BLaER1 treated with 17β-estradiol and CSF1 and Interleukin-3, amounts not matched to agents 10 nM and 100 nM (cell line): ENCODE measurements around the gene TEPSIN.
A peak's percentile ranks its signal among the peaks of the same experiment; 100 is the strongest.

Experiments used
- H3K27ac ChIP-seq, 11 experiments: shearing (Covaris generic); formaldehyde crosslinking; 2 replicates each; pipeline ENCODE4 v1.8.1; 2022
- H3K27me3 ChIP-seq, 11 experiments: shearing (Covaris generic); formaldehyde crosslinking; 2 replicates each; pipeline ENCODE4 v1.8.1; 2022
- H3K36me3 ChIP-seq, 11 experiments: shearing (Covaris generic); formaldehyde crosslinking; 2 replicates each; pipeline ENCODE4 v1.8.1; 2022
- H3K4me1 ChIP-seq, 10 experiments: shearing (Covaris generic); formaldehyde crosslinking; 2 replicates each; pipeline ENCODE4 v1.8.1; 2022
- H3K4me2 ChIP-seq, 11 experiments: shearing (Covaris generic); formaldehyde crosslinking; 2 replicates each; pipeline ENCODE4 v1.8.1; 2022
- H3K4me3 ChIP-seq, 10 experiments: shearing (Covaris generic); formaldehyde crosslinking; 2 replicates each; pipeline ENCODE4 v1.8.1; 2022
- H3K9ac ChIP-seq, 11 experiments: shearing (Covaris generic); formaldehyde crosslinking; 2 replicates each; pipeline ENCODE4 v1.8.1; 2022
- H3K9me3 ChIP-seq, 11 experiments: shearing (Covaris generic); formaldehyde crosslinking; replicated peaks in 1 of 11; 2 replicates each; pipeline ENCODE4 v1.8.1; 2022
- H4K20me1 ChIP-seq, 11 experiments: shearing (Covaris generic); formaldehyde crosslinking; 2 replicates each; pipeline ENCODE4 v1.8.1; 2022
- Cebpa-rat ChIP-seq, 11 experiments: shearing (Covaris generic); IDR thresholded peaks; 2 replicates each; pipeline ENCODE4 v1.8.1; 2022

The TEPSIN gene

DNA sequence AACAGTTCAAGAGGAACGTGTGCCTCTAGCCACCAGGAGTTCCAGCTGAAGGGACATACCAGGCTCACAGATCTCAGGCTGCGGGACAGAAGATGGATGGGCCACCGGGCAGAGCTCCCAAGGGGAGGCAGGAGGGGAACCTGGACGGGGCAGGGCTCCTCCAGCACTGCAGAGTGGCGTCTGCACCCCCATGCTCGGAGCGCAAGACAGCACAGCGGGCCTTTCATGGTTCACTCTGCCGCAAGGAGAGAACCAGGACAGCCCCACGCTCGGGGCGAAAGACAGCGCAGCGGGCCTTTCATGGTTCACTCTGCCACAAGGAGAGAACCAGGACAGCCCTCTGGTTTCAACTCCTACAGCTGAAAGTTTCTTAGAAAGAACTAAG, 35.6 kb upstream of the TEPSIN start:
- no peaks in the 10 kb centered on the region for H3K27me3 ChIP-seq
- H3K4me2 ChIP-seq = no peak overlapping the region
- no peak overlapping the region for H3K4me3 ChIP-seq
- H3K4me1 ChIP-seq = peaks cover 18 to 31% (median 28%) of the 10 kb centered on the region in 10 experiments
- no peak for TF ChIP-seq Cebpa-rat (IDR thresholded peaks at IDR 0.05)
- 0 out of 22 replicates have a peak overlapping the region, but pooled peaks of 1 of the 11 experiments have one; percentile 9 for H3K9ac ChIP-seq
- H3K27ac ChIP-seq = no peak overlapping the region
- peaks cover 84 to 100% (median 95%) of the 10 kb centered on the region in 11 experiments for H3K36me3 ChIP-seq
- H4K20me1 ChIP-seq = peaks cover 0 to 62% (median 14%) of the 10 kb centered on the region in 11 experiments; a peak in 11 of 22 replicates
- no peaks in the 10 kb centered on the region for H3K9me3 ChIP-seq

DNA sequence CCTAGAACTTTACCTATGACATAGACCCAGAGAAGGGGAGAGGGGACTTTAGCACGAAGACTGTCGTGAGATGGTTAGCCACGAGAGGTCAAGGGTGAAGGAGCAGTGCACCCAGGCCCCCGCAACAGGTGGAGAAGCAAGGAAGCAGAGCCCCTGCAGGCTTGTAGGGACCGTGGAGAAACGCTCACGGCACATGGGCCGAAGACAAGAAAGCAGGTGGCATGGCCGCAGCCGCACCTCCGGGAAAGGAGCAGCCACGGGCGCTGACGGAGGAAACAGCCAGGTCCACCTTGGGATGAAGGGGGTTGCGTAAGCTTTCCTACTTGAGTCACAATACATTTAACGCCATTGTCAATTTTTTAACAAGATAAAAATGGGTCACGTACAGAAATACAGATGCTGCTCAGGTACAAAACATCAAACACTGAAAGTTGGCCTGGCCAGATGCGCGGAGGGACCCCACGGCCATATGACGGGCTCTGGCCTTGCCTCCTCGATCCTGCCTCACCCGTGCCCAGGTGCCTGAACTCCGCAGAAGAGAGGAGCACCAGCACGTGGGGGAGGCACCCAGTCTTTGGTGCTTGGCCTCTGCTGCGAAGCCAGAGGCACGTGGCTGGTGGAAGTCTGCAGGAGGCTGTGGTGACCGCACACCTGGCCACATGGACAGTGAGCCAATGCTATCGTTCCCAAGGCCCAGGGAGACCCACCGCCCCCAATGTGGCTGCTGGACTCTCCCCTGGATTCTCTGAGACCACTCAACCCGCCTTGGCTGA, 35.0 kb upstream of the TEPSIN start:
- no peak for TF ChIP-seq Cebpa-rat (IDR thresholded peaks at IDR 0.05)
- Histone ChIP-seq H3K27me3 (no peaks in the 10 kb centered on the region), H3K9ac (0 out of 22 replicates have a peak overlapping the region, but pooled peaks of 1 of the 11 experiments have one; percentile 9), H4K20me1 (peaks cover 0 to 58% (median 8%) of the 10 kb centered on the region in 11 experiments; a peak in 11 of 22 replicates), H3K9me3 (no peaks in the 10 kb centered on the region), H3K4me3 (no peak overlapping the region), H3K36me3 (peaks cover 84 to 100% (median 95%) of the 10 kb centered on the region in 11 experiments), H3K27ac (no peak overlapping the region), H3K4me2 (peak overlapping the region in 2 of 11 experiments; percentile 32 to 50; a peak in 1 of 22 replicates), H3K4me1 (peaks cover 18 to 31% (median 28%) of the 10 kb centered on the region in 10 experiments)

DNA sequence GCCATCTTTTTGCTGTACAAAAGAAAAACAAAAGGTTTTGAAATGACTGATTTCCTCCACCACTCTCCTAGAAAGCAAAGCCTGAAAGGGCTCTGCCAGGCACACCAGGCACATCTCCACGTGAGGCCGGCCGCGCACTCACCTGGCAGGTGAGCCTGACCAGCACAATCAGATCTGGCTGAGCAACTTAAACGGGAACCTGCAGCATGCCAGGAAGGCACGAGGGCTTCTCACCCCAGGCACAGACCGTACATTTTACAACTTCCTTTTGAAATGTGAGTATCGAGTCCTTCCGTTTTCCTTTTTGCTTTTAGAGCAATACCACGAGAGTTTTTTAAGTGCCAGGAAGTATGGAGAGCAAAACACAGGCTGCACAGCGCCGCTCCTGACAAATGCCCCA, 33.8 kb upstream of the TEPSIN start:
- H3K9ac ChIP-seq = peak overlapping the region in 2 of 11 experiments; percentile 19 to 35; a peak in 3 of 22 replicates
- H3K9me3 ChIP-seq = no peaks in the 10 kb centered on the region
- H4K20me1 ChIP-seq = peaks cover 0 to 54% (median 6%) of the 10 kb centered on the region in 11 experiments; a peak in 12 of 22 replicates
- H3K27ac ChIP-seq = peak overlapping the region in 4 of 11 experiments; percentile 18 to 35 (median 30); a peak in 5 of 22 replicates
- TF ChIP-seq Cebpa-rat (IDR thresholded peaks at IDR 0.05) = no peak
- no peak overlapping the region for H3K4me3 ChIP-seq
- peaks cover 20 to 39% (median 33%) of the 10 kb centered on the region in 10 experiments for H3K4me1 ChIP-seq
- no peaks in the 10 kb centered on the region for H3K27me3 ChIP-seq
- peak overlapping the region in 9 of 11 experiments; percentile 6 to 53 (median 32); a peak in 12 of 22 replicates for H3K4me2 ChIP-seq
- H3K36me3 ChIP-seq = peaks cover 82 to 100% (median 92%) of the 10 kb centered on the region in 11 experiments

DNA sequence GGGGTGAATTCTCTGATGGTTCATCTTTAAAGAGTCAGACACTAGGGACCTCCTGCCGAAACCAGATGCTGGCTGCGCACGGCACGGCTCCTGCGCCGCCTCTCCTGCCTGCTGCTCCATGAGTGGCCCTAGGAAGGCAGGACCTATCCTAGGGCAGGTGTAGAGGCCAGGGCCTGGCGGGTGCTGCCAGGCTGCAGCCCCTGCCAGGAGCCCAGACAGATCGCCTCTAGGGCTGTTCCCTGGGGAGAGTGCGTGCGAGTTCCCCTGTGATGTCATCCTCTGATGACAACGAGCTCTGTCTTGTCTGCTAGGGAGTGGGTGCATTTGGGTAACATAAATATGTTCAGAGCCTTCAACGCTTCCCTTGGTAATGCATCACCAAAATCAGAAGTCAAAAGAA, 32.4 kb upstream of the TEPSIN start:
- Histone ChIP-seq H4K20me1 (peaks cover 0 to 49% (median 6%) of the 10 kb centered on the region in 11 experiments; a peak in 12 of 22 replicates), H3K4me1 (peaks cover 28 to 50% (median 41%) of the 10 kb centered on the region in 10 experiments), H3K9ac (no peak overlapping the region), H3K27me3 (no peaks in the 10 kb centered on the region), H3K4me3 (no peak overlapping the region), H3K27ac (no peak overlapping the region), H3K36me3 (peaks cover 73 to 100% (median 87%) of the 10 kb centered on the region in 11 experiments), H3K4me2 (peak overlapping the region in 2 of 11 experiments; percentile 12 to 29; a peak in 2 of 22 replicates), H3K9me3 (no peaks in the 10 kb centered on the region)
- no peak for TF ChIP-seq Cebpa-rat (IDR thresholded peaks at IDR 0.05)

DNA sequence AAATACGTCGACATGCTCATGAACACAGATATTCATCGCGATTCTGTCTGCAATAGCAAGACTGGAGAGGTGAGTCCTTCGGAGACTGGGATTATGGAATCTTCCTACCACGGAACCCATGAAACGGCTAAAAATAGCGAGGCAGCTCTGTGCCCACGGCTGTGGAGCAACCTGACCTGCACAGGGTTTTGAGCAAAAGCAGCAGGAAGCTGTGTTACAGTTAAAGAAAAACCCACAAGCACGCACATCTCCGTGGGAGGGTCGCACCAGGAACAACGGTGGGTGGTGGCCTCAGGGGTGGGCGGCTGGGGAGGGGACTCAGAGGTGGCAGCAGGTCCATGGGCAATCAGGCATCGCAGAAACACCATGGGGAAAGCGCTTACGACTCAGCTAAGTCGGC, 31.4 kb upstream of the TEPSIN start:
- Histone ChIP-seq H3K27ac (no peak overlapping the region), H3K36me3 (peaks cover 73 to 100% (median 88%) of the 10 kb centered on the region in 11 experiments), H3K9me3 (no peaks in the 10 kb centered on the region), H3K27me3 (no peaks in the 10 kb centered on the region), H3K9ac (no peak overlapping the region), H3K4me1 (peaks cover 29 to 51% (median 45%) of the 10 kb centered on the region in 10 experiments), H3K4me3 (no peak overlapping the region), H4K20me1 (peaks cover 0 to 58% (median 6%) of the 10 kb centered on the region in 11 experiments; a peak in 12 of 22 replicates), H3K4me2 (peak overlapping the region in 5 of 11 experiments; percentile 0 to 29 (median 18); a peak in 3 of 22 replicates)
- no peak for TF ChIP-seq Cebpa-rat (IDR thresholded peaks at IDR 0.05)

DNA sequence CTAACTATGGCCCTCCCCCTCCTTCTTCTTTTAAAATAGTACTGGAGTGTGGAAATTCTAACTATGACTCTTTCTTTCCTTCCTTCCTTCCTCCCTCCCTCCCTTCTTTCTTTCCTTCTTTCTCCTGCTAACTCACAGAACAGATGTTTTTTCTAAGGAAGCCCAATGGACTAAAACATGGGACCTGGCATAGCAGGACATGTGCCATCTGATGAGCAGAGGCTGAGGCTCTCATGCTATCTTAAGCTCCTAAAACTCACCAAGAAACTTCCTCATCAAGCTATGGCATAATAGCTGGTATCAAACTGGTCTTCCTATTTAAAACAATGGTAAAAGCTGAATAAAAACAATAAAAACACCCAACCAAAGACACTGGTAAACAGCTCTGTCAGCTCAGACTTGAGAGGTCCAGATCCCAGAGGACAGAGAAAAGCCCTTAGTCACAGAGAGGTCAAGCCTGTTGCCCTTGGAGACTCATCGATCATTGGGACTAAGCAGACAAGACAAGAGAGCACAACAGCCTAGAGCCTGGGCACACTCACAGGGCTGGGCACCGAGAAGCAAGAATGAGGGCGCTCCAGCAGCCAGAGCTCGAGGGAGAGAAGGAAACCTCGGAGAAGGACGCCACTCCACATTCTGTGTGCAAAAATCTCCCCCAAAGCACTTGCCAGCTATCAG, 28.7 kb upstream of the TEPSIN start:
- peaks cover 0 to 62% (median 23%) of the 10 kb centered on the region in 11 experiments; a peak in 14 of 22 replicates for H4K20me1 ChIP-seq
- peaks cover 75 to 100% (median 88%) of the 10 kb centered on the region in 11 experiments for H3K36me3 ChIP-seq
- TF ChIP-seq Cebpa-rat (IDR thresholded peaks at IDR 0.05) = no peak
- peak overlapping the region in 4 of 11 experiments; percentile 10 to 44 (median 32); a peak in 5 of 22 replicates for H3K27ac ChIP-seq
- H3K27me3 ChIP-seq = no peaks in the 10 kb centered on the region
- H3K4me1 ChIP-seq = peaks cover 17 to 41% (median 37%) of the 10 kb centered on the region in 10 experiments
- no peaks in the 10 kb centered on the region for H3K9me3 ChIP-seq
- peak overlapping the region; percentile 3 to 62 (median 49); a peak in 20 of 22 replicates for H3K4me2 ChIP-seq
- H3K4me3 ChIP-seq = no peak overlapping the region
- 0 out of 22 replicates have a peak overlapping the region, but pooled peaks of 2 of the 11 experiments have one; percentile 11 to 27 for H3K9ac ChIP-seq

DNA sequence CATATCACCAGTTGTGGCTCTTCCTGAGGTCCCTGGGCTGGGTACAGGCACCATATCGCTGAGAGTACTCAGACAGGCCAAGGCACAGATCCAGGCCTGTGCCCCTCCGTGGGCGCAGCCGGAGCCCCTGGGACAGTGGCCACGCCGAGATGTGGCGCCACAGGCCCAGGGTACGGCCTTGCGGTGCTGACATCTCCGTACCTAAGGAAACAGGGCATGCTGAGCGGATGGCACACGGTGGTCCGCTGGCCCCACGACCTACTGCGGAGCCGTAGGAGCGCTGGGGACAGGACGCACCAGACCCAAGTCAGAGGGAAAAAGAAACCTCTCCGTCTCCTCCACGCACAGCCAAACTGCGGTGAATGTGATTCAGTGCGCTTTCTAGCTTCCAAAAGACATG, 26.7 kb upstream of the TEPSIN start:
- H3K36me3 ChIP-seq = peaks cover 69 to 100% (median 87%) of the 10 kb centered on the region in 11 experiments
- H3K4me3 ChIP-seq = no peak overlapping the region
- no peak overlapping the region for H3K4me2 ChIP-seq
- TF ChIP-seq Cebpa-rat (IDR thresholded peaks at IDR 0.05) = no peak
- H3K9ac ChIP-seq = no peak overlapping the region
- peaks cover 17 to 72% (median 37%) of the 10 kb centered on the region in 11 experiments for H4K20me1 ChIP-seq
- H3K4me1 ChIP-seq = peaks cover 22 to 48% (median 41%) of the 10 kb centered on the region in 10 experiments
- H3K27me3 ChIP-seq = no peaks in the 10 kb centered on the region
- H3K27ac ChIP-seq = peak overlapping the region in 1 of 11 experiments; percentile 4; a peak in 1 of 22 replicates
- no peaks in the 10 kb centered on the region for H3K9me3 ChIP-seq

DNA sequence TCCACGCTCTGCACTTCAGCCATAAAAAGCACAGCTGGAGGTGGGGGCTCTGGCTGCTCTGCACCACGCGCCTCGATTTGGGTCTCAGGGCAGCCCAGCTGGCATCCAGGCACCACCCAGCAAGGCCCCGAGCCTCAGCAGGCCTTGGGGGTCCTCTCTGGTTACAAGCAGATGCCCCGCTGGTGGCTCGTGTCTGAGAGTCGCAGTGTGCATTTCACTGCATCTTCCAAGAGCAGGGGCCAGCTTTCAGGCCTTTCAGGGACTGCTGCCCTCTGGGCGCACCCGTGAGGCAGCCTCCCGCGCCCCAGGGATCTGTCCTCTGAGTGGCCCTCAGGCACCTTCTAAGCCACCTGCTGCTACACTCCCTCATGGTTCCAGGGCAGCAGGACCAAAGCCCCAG, 25.8 kb upstream of the TEPSIN start:
- Histone ChIP-seq H3K27me3 (peaks cover 0 to 6% (median 0%) of the 10 kb centered on the region in 11 experiments; a peak in 1 of 22 replicates), H4K20me1 (peaks cover 26 to 78% (median 46%) of the 10 kb centered on the region in 11 experiments), H3K4me2 (no peak overlapping the region), H3K27ac (no peak overlapping the region), H3K4me1 (peaks cover 22 to 54% (median 47%) of the 10 kb centered on the region in 10 experiments), H3K9ac (no peak overlapping the region), H3K4me3 (no peak overlapping the region), H3K36me3 (peaks cover 61 to 100% (median 86%) of the 10 kb centered on the region in 11 experiments), H3K9me3 (no peaks in the 10 kb centered on the region)
- TF ChIP-seq Cebpa-rat (IDR thresholded peaks at IDR 0.05) = no peak
